A673 (cell line): Measurements from ENCODE around the gene KREMEN1. TPM values are rescaled to one million over a fixed set of nuclear protein-coding genes. Genes with fewer than 3 reads are reported as not detected.

Experiments
- Bru-seq: library from RNA; stranded (reverse); fragments of 400-500 nt; gene quantifications from one replicate; lab custom pipeline; 2021; lab: Mats Ljungman, UMichigan
- BruChase-seq, 2 experiments: library from RNA; stranded (reverse); fragments of 400-500 nt; gene quantifications; one replicate each; lab custom pipeline; 2021; lab: Mats Ljungman, UMichigan
- BruUV-seq: library from RNA; stranded (reverse); fragments of 400-500 nt; replicated peaks from 2 replicates; lab custom pipeline; 2021; lab: Mats Ljungman, UMichigan
- CTCF ChIA-PET: fragments of 300-600 bp; sonication (Branson Sonifier 250); formaldehyde crosslinking; loops from one replicate; lab custom pipeline; 2022; ENCODE audit warnings: antibody characterized with exemption; lab: Charles Lee
- POLR2A ChIA-PET: fragments of 300-600 bp; sonication (Branson Sonifier 250); formaldehyde crosslinking; loops from one replicate; lab custom pipeline; 2022; ENCODE audit warnings: antibody characterized with exemption; ENCODE audit not compliant: low non-redundant PET; lab: Charles Lee
- DNase-seq: peaks from one replicate; pipeline ENCODE4 v3.0.0-alpha.2; 2015; ENCODE audit warnings: low spot score
- H3K27ac ChIP-seq: fragments of 200-600 bp; sonication (generic); 2 replicates; pipeline ENCODE4 v1.5.1; 2016; ENCODE audit warnings: mixed run types, low read depth, mild to moderate bottlenecking, mixed read lengths, antibody characterized with exemption, low read length; ENCODE audit not compliant: poor library complexity, severe bottlenecking
- H3K27me3 ChIP-seq: fragments of 200-600 bp; sonication (generic); replicated peaks from 2 replicates; pipeline ENCODE4 v1.6.1; 2017; ENCODE audit warnings: mixed run types, low read depth, mild to moderate bottlenecking, mixed read lengths, antibody characterized with exemption, low read length; ENCODE audit not compliant: insufficient read depth, poor library complexity
- H3K36me3 ChIP-seq: fragments of 200-600 bp; sonication (generic); 2 replicates; pipeline ENCODE4 v1.6.1; 2016; ENCODE audit warnings: mixed run types, mild to moderate bottlenecking, mixed read lengths, antibody characterized with exemption, low read length; ENCODE audit not compliant: insufficient read depth, poor library complexity, severe bottlenecking
- H3K4me1 ChIP-seq: fragments of 200-600 bp; sonication (generic); 2 replicates; pipeline ENCODE4 v1.6.1; 2017; ENCODE audit warnings: mixed run types, mild to moderate bottlenecking, mixed read lengths, antibody characterized with exemption, low read length; ENCODE audit not compliant: insufficient read depth, poor library complexity, severe bottlenecking
- H3K4me3 ChIP-seq: fragments of 200-600 bp; sonication (generic); 2 replicates; pipeline ENCODE4 v1.5.1; 2016; ENCODE audit warnings: low read depth, mixed run types, mild to moderate bottlenecking, mixed read lengths, low read length; ENCODE audit not compliant: poor library complexity, severe bottlenecking
- H3K9me3 ChIP-seq: fragments of 200-600 bp; sonication (generic); 2 replicates; pipeline ENCODE4 v1.6.1; 2016; ENCODE audit warnings: mixed run types, low read depth, mild to moderate bottlenecking, mixed read lengths, antibody characterized with exemption, low read length; ENCODE audit not compliant: poor library complexity, severe bottlenecking
- CTCF ChIP-seq: fragments of 300-800, 200-600 bp; sonication (generic); conservative IDR thresholded peaks from 2 replicates; pipeline ENCODE4 v1.5.1; 2017; ENCODE audit warnings: low read depth, mild to moderate bottlenecking, antibody characterized with exemption, low read length, moderate library complexity, mixed read lengths
- EZH2 ChIP-seq: fragments of 200-600 bp; sonication (generic); IDR thresholded peaks from 2 replicates; pipeline ENCODE4 v1.6.1; 2017; ENCODE audit warnings: borderline replicate concordance, low read depth, mild to moderate bottlenecking, mixed read lengths, antibody characterized with exemption, low read length; ENCODE audit not compliant: poor library complexity, severe bottlenecking
- intact Hi-C: fragments of 100-400 bp; cut with micrococcal nuclease; formaldehyde crosslinking; loops from one replicate; pipeline ENCODE4 v1.10.0; 2022; ENCODE audit not compliant: unreplicated experiment
- long read RNA-seq: library from polyadenylated mRNA; stranded (forward); transcript quantifications from one replicate; pipeline ENCODE4 v2.0.0, GENCODE V29; 2022
- total RNA-seq: library from RNA; stranded (reverse); gene quantifications from 2 replicates; pipeline ENCODE4 v1.2.3, GENCODE V29; 2021

The KREMEN1 gene, protein sequence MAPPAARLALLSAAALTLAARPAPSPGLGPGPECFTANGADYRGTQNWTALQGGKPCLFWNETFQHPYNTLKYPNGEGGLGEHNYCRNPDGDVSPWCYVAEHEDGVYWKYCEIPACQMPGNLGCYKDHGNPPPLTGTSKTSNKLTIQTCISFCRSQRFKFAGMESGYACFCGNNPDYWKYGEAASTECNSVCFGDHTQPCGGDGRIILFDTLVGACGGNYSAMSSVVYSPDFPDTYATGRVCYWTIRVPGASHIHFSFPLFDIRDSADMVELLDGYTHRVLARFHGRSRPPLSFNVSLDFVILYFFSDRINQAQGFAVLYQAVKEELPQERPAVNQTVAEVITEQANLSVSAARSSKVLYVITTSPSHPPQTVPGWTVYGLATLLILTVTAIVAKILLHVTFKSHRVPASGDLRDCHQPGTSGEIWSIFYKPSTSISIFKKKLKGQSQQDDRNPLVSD
- total RNA-seq (4.2 and 9.6 TPM in 2 replicates), Bru-seq, nascent RNA (percentile 40 among the genes with signal in this experiment), BruChase-seq, experiment 1, labeled RNA remaining after a 2-hour chase (percentile 40 among the genes with signal in this experiment), BruChase-seq, experiment 2, labeled RNA remaining after a 6-hour chase (percentile 43 among the genes with signal in this experiment)
- long read RNA-seq, full-length matches to known transcripts, result 1 of 14 reads
- long read RNA-seq, partial matches to known transcripts, result 3 of 14 reads
- long read RNA-seq, other reads (novel, unspliced or antisense), result 10 of 14 reads

GRCh38 chr22:29072979-29073617 is at the start of gene KREMEN1:
TSS of gene KREMEN1 (plus strand) at chr22:29073035. CDS start at chr22:29073131, 96 bp downstream.
- DNase-seq, result no peak

DNA sequence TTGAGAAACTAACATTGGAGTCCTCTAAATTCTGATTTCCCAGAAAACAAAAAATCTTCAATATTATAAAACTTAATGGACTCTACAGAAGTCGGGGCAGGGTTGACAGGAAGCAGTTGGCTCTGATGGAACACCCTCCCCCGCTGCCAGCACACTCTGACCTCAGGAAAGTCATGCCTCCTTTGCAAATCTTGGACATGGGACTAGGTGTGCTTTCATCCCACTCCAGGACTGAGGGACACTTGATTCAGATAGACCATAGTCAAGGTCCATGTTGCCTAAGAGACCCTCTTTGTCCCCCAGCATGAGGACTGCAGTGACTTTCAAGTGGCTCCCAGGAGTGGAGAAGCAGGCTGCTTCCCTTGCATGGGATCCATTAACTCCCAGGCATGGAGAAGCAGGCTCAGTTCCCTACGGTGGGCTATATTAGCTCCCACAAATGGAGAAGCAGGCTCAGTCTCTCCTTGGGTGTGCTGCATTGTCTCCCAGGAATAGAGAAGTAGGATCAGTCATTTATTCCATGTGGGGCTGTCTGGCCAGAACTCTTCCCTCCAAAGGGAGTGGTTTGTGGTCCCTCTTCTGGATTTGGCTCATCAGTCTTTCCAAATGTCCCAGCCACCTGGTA is 49.6 kb upstream of the KREMEN1 start:
- BruUV-seq, result no TSS peak

More at GRCh38 chr22:29072979-29073617, at the start of gene KREMEN1:
- no peaks in the 10 kb centered on the region for H3K9me3 ChIP-seq
- TF ChIP-seq EZH2 (no peak), CTCF (no peak)
- H3K4me1 ChIP-seq, result peaks cover 9% of the 10 kb centered on the region
- no peaks in the 10 kb centered on the region for H3K27me3 ChIP-seq
- H3K4me3 ChIP-seq, result peak within 1 kb of the TSS; percentile 71
- POLR2A ChIA-PET, result no interaction called here
- BruUV-seq, result no TSS peak
- H3K27ac ChIP-seq, result no peak within 1 kb of the TSS
- intact Hi-C loops, result loop anchor here (10.0 kb wide), 1 partner anchor 82 kb away; no protein-coding TSS in a partner anchor
- H3K36me3 ChIP-seq, result no peaks in the 10 kb centered on the region
- CTCF ChIA-PET, result interaction anchor here (0.6 kb wide), 3 partner anchors 17 to 287 kb away, joined by 3 to 7 read pairs (median 3); no protein-coding TSS in a partner anchor

More for the DNA sequence above, 49.6 kb upstream of the KREMEN1 start:
- TF ChIP-seq CTCF (no peak), EZH2 (no peak)
- no peak for DNase-seq
- Histone ChIP-seq H3K4me3 (no peak overlapping the region), H3K9me3 (no peaks in the 10 kb centered on the region), H3K27ac (no peak overlapping the region), H3K27me3 (no peaks in the 10 kb centered on the region), H3K36me3 (no peaks in the 10 kb centered on the region), H3K4me1 (peaks cover 8% of the 10 kb centered on the region)
- intact Hi-C loops, result no loop called here
- POLR2A ChIA-PET, result no interaction called here
- CTCF ChIA-PET, result no interaction called here
